Activated naive CD8-positive, alpha-beta T cell treated with anti-CD3 and anti-CD28 coated beads for 36 hours (primary cell): ENCODE results near the gene VPS9D1. TPM values are rescaled to one million over a fixed set of nuclear protein-coding genes. Genes with fewer than 3 reads are reported as not detected.
"Not testable (repeated sequence)": the region's sequence is repeated elsewhere in the genome, so short reads cannot be mapped to it uniquely, and the experiment has no call there.

ENCODE experiments used
- DNase-seq: peaks from one replicate; pipeline ENCODE4 v3.0.0; 2021
- H3K27ac Mint-ChIP-seq: one replicate; pipeline ENCODE4 v1.8.0; 2022; ENCODE audit warnings: mild to moderate bottlenecking, moderate library complexity, mixed read lengths
- H3K27me3 Mint-ChIP-seq: one replicate; pipeline ENCODE4 v1.8.0; 2022; ENCODE audit warnings: mild to moderate bottlenecking, mixed read lengths
- H3K36me3 Mint-ChIP-seq: one replicate; pipeline ENCODE4 v1.8.0; 2021; ENCODE audit warnings: mild to moderate bottlenecking, mixed read lengths
- H3K4me1 Mint-ChIP-seq: one replicate; pipeline ENCODE4 v1.8.0; 2021; ENCODE audit warnings: mixed read lengths
- H3K4me3 Mint-ChIP-seq: one replicate; pipeline ENCODE4 v1.8.0; 2022; ENCODE audit warnings: mild to moderate bottlenecking, moderate library complexity, mixed read lengths
- H3K9me3 Mint-ChIP-seq: one replicate; pipeline ENCODE4 v1.8.0; 2022; ENCODE audit warnings: mixed read lengths
- total RNA-seq, 2 experiments: library from RNA; stranded (reverse); gene quantifications; one replicate each; pipeline ENCODE4 v1.2.3, GENCODE V29; 2021

The VPS9D1 gene
- total RNA-seq, 2 experiments from 2014 or later: 1.6 TPM

GRCh38 chr16:89678258-89678657 is 42.4 kb downstream of the VPS9D1 start:
- Mint-ChIP-seq H3K36me3 (peaks cover 1% of the 10 kb centered on the region), H3K27me3 (no peaks in the 10 kb centered on the region), H3K9me3 (no peaks in the 10 kb centered on the region), H3K4me3 (no peak overlapping the region), H3K4me1 (no peaks in the 10 kb centered on the region), H3K27ac (no peak overlapping the region)
- DNase-seq: no peak

- H3K36me3 Mint-ChIP-seq: peaks cover 4% of the 10 kb centered on the region
- no peaks in the 10 kb centered on the region for H3K27me3 Mint-ChIP-seq
- DNase-seq: no peak
- H3K27ac Mint-ChIP-seq: no peak overlapping the region
- no peaks in the 10 kb centered on the region for H3K9me3 Mint-ChIP-seq
- H3K4me3 Mint-ChIP-seq: no peak overlapping the region
- H3K4me1 Mint-ChIP-seq: peaks cover 14% of the 10 kb centered on the region
Observed at GRCh38 chr16:89672177-89672941, 48.3 kb downstream of the VPS9D1 start.

GRCh38 chr16:89671565-89671964 is 49.1 kb downstream of the VPS9D1 start:
- H3K4me1 Mint-ChIP-seq: peaks cover 14% of the 10 kb centered on the region
- not testable (repeated sequence) for DNase-seq, H3K27ac Mint-ChIP-seq, H3K27me3 Mint-ChIP-seq, H3K9me3 Mint-ChIP-seq, H3K36me3 Mint-ChIP-seq, H3K4me3 Mint-ChIP-seq

GRCh38 chr16:89670496-89671431 is 49.9 kb downstream of the VPS9D1 start:
- H3K27ac Mint-ChIP-seq: no peak overlapping the region
- peaks cover 10% of the 10 kb centered on the region for H3K36me3 Mint-ChIP-seq
- no peak for DNase-seq
- peaks cover 14% of the 10 kb centered on the region for H3K4me1 Mint-ChIP-seq
- H3K4me3 Mint-ChIP-seq: no peak overlapping the region
- no peaks in the 10 kb centered on the region for H3K9me3 Mint-ChIP-seq
- no peaks in the 10 kb centered on the region for H3K27me3 Mint-ChIP-seq

- Mint-ChIP-seq H3K4me1 (peaks cover 14% of the 10 kb centered on the region), H3K27me3 (no peaks in the 10 kb centered on the region), H3K4me3 (no peak overlapping the region), H3K9me3 (no peaks in the 10 kb centered on the region), H3K36me3 (peaks cover 8% of the 10 kb centered on the region), H3K27ac (no peak overlapping the region)
- DNase-seq: no peak
Observed at GRCh38 chr16:89669755-89670154, 50.9 kb downstream of the VPS9D1 start.

GRCh38 chr16:89668790-89669158 is 51.9 kb downstream of the VPS9D1 start:
- Mint-ChIP-seq H3K9me3 (no peaks in the 10 kb centered on the region), H3K4me3 (no peak overlapping the region), H3K27ac (no peak overlapping the region), H3K36me3 (peaks cover 12% of the 10 kb centered on the region), H3K4me1 (peaks cover 14% of the 10 kb centered on the region), H3K27me3 (no peaks in the 10 kb centered on the region)
- DNase-seq: no peak

GRCh38 chr16:89667633-89668032 is 53.1 kb downstream of the VPS9D1 start:
- Mint-ChIP-seq H3K4me3 (no peak overlapping the region), H3K4me1 (peaks cover 14% of the 10 kb centered on the region), H3K27ac (no peak overlapping the region), H3K36me3 (peaks cover 21% of the 10 kb centered on the region), H3K27me3 (no peaks in the 10 kb centered on the region), H3K9me3 (no peaks in the 10 kb centered on the region)
- no peak for DNase-seq

- Mint-ChIP-seq H3K36me3 (peaks cover 25% of the 10 kb centered on the region), H3K4me1 (peaks cover 14% of the 10 kb centered on the region)
- DNase-seq: peak; percentile 22
- not testable (repeated sequence) for H3K27me3 Mint-ChIP-seq, H3K9me3 Mint-ChIP-seq, H3K4me3 Mint-ChIP-seq, H3K27ac Mint-ChIP-seq
Observed at GRCh38 chr16:89667000-89667399, 53.7 kb downstream of the VPS9D1 start.

GRCh38 chr16:89664238-89664637 is 56.5 kb downstream of the VPS9D1 start:
- H3K27ac Mint-ChIP-seq, H3K27me3 Mint-ChIP-seq, H3K9me3 Mint-ChIP-seq, H3K4me3 Mint-ChIP-seq, DNase-seq: not testable (repeated sequence)
- H3K36me3 Mint-ChIP-seq: peaks cover 45% of the 10 kb centered on the region
- peaks cover 12% of the 10 kb centered on the region for H3K4me1 Mint-ChIP-seq

GRCh38 chr16:89661215-89661614 is 59.5 kb downstream of the VPS9D1 start:
- Mint-ChIP-seq H3K9me3 (no peaks in the 10 kb centered on the region), H3K4me3 (no peak overlapping the region), H3K27ac (no peak overlapping the region), H3K27me3 (no peaks in the 10 kb centered on the region), H3K36me3 (peaks cover 45% of the 10 kb centered on the region), H3K4me1 (peaks cover 16% of the 10 kb centered on the region)
- no peak for DNase-seq

- H3K9me3 Mint-ChIP-seq: no peaks in the 10 kb centered on the region
- H3K27ac Mint-ChIP-seq: no peak overlapping the region
- no peaks in the 10 kb centered on the region for H3K27me3 Mint-ChIP-seq
- peaks cover 43% of the 10 kb centered on the region for H3K36me3 Mint-ChIP-seq
- H3K4me1 Mint-ChIP-seq: peaks cover 20% of the 10 kb centered on the region
- no peak for DNase-seq
- no peak overlapping the region for H3K4me3 Mint-ChIP-seq
Observed at GRCh38 chr16:89660146-89660545, 60.6 kb downstream of the VPS9D1 start.

GRCh38 chr16:89658221-89658879 is 62.3 kb downstream of the VPS9D1 start:
- H3K27me3 Mint-ChIP-seq: no peaks in the 10 kb centered on the region
- H3K27ac Mint-ChIP-seq: peak overlapping the region; percentile 82
- no peak for DNase-seq
- H3K4me3 Mint-ChIP-seq: peak overlapping the region; percentile 89
- H3K9me3 Mint-ChIP-seq: no peaks in the 10 kb centered on the region
- peaks cover 22% of the 10 kb centered on the region for H3K4me1 Mint-ChIP-seq
- peaks cover 37% of the 10 kb centered on the region for H3K36me3 Mint-ChIP-seq

- peaks cover 22% of the 10 kb centered on the region for H3K4me1 Mint-ChIP-seq
- H3K27ac Mint-ChIP-seq: peak within 1 kb of the TSS; percentile 82
- no peaks in the 10 kb centered on the region for H3K27me3 Mint-ChIP-seq
- H3K36me3 Mint-ChIP-seq: peaks cover 31% of the 10 kb centered on the region
- H3K9me3 Mint-ChIP-seq: no peaks in the 10 kb centered on the region
- DNase-seq: peak; percentile 96
- H3K4me3 Mint-ChIP-seq: peak within 1 kb of the TSS; percentile 89
Observed at GRCh38 chr16:89657442-89658220, 63.1 kb downstream of the VPS9D1 start, which contains the start of the genes CHMP1A and SPATA33. Gene CHMP1A, minus strand, starts transcription at chr16:89657708. Its CDS starts 120 bp downstream, at chr16:89657588. Gene SPATA33, plus strand, starts transcription at chr16:89657836. Its CDS starts 76 bp downstream, at chr16:89657912.
